GM18508 (cell line): ENCODE measurements around the gene OR51E1.

Source experiments
- ATAC-seq: cut with Tn5 transposase; IDR thresholded peaks from one replicate; pipeline ENCODE4 v1.9.1; 2021; ENCODE audit warnings: moderate number of reproducible peaks; ENCODE audit not compliant: insufficient read depth, unreplicated experiment

Gene OR51E1

DNA sequence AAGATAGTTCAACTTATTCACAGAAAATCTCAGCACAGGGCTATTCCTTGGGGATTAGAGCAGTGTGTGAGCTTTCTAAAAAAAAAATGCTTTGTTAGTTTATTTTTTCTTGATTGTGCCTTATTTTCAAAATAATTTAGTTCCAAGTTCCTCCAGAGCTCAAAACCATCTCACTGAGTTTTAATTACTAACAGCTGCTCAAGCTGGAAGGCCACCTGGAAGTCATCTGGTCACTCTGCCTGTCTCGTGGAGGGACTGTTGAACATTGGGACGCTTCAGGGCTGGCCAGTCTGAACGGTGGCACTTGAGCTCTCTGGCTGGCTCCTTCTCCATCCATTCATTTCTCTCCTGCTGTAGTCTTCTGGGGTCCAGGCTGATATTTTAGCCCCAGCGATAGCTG is 4.0 kb downstream of the OR51E1 start:
- no peak for ATAC-seq

DNA sequence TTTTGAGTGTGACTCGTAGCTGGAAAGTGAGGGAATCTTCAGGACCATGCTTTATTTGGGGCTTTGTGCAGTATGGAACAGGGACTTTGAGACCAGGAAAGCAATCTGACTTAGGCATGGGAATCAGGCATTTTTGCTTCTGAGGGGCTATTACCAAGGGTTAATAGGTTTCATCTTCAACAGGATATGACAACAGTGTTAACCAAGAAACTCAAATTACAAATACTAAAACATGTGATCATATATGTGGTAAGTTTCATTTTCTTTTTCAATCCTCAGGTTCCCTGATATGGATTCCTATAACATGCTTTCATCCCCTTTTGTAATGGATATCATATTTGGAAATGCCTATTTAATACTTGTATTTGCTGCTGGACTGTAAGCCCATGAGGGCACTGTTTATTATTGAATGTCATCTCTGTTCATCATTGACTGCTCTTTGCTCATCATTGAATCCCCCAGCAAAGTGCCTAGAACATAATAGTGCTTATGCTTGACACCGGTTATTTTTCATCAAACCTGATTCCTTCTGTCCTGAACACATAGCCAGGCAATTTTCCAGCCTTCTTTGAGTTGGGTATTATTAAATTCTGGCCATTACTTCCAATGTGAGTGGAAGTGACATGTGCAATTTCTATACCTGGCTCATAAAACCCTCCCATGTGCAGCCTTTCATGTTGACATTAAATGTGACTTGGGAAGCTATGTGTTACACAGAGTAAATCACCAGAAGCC is 11.0 kb downstream of the OR51E1 start:
- no peak for ATAC-seq

DNA sequence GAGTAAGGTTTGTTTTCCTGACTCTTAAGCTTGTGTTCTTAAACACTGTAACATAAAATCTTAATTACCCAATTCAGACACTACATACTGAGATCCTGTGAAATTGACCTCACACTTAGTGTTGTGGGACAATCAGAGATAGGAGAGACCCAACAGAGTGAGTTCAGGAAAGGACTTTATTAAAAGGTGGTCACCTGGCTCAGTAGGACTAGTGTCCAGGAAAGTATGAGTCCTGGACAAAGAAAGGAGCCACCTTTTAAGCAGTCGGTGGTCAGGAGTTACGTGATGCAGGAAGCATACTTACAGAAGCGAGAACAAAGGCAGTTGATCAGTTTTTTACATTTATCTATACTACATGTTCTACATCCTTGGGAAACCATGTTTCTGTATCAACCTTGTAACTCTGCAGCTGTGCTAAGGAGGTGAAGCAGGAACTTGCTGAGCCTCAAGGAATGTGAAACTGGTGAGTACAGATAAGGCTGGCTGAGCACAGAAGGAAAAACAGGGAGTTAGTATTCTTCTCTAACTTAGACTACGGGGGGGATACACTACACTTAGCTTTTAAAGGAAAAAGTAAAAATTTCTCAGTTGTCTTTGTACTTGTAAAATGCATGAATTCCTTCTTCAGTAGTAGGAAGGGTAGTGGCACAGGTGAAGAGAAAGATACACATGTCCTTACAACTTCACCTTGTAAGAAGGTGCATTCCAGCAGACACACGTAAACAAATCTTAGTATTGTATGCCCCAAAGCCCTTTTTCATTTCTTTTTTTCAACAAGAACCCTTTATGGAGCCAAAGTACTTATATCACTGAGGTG is 15.1 kb downstream of the OR51E1 start:
- no peak for ATAC-seq

DNA sequence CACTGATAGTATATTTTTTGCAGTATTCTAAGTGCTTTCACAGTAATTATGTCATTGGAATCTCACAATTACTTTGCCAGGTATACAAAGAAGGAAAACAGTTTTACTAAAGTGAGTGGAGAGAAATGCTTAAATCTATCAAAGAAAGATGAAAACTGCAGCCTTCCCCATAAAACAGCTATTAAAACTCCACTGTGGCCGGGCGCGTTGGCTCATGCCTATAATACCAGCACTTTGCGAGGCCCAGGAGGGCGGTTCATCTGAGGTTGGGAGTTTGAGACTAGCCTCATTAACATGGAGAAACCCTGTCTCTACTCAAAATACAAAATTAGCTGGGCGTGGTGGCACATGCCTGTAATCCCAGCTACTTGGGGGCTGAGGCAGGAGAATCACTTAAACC is 19.1 kb downstream of the OR51E1 start:
- ATAC-seq: no peak

DNA sequence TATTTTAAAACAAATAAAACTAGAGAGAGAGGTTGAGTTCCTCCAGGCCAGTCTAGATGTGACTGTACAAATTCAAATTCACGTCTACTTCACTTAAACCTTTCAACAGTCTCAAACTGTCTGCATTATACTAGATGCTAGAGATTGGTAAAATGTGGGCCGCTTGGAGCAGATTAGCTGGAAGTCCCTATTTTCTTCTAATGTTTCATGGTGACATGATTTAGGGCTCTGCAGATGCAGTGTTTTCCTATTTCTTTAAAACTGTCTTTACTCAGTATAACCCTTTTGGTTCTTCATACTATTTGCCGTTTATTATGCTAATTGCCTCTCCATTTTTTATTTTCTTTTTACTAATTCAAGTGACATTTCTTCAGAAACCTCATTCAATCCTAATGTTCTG is 20.4 kb downstream of the OR51E1 start:
- no peak for ATAC-seq

DNA sequence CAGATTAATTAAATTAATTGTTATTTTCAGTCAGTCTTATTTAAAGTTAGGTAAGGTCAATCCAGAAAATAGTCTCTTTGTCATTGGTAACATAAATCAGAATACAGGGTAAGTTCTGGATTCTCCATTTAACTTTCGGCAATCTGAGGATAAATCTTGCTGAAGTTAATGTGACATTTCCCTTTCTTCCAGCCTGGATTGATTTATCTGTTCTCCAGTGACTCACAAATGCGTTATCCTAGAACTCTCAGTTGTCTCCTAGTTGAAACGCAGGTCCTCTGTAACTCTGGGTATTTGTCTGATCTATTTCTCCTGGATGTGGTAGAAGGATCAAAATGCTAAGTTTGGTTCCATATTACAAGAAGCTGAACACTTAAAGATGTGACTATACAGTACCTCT is 21.0 kb downstream of the OR51E1 start:
- no peak for ATAC-seq

DNA sequence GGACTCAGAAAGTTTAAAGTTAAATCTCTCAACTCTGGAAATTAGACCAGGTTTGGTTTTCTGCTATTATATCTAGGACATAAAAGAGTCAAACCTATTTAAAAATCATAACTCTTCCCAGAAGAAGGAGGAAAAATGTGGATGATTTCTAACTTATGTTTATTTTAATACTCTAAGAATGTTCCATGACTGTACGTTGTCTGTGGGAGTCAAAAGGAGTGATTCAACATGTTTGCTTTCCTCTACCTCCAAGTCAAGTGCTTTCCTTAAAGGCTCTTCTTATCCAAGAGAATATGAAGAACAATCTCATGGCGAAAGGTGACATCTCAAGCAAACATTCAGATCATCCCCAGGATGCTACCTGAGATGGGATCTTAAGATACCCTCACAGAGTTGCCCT is 21.6 kb downstream of the OR51E1 start:
- no peak for ATAC-seq

DNA sequence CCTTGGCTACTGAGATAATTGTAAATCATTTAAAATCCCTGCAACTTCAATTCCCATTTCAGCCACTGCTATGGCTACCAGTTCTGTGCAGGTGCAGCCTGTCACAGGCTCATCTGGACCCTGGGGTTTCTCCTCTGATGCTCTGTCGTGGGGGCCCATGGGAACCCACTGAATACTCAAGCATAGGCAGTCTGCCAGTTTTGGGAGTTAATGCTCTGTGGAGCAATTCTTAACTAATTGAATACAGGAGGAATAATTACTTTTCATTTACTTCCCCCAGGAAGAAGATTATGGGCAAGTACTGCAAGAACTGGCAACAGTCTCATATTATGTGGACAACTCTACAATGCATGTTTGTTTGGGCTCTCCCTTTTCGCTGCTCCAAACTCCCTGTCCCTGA is 28.0 kb downstream of the OR51E1 start:
- ATAC-seq: no peak

DNA sequence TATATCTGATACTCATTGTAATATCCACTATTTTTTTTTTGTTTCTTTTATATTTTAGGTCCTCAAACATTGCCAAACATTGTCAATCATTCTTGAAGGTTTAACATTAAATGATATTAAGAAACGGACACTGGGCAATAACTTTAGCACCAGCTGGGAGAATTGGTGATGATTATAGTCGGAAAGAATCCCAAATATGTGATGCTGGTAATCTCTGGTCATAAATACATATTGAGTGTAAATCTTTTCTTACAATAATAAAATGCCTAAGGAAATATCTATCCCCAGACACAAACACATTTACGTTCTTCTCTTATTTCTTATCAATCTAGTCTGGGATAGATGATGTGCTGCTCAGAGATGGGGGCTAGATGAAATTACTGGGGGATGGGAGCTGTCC is 28.7 kb downstream of the OR51E1 start:
- ATAC-seq: no peak

DNA sequence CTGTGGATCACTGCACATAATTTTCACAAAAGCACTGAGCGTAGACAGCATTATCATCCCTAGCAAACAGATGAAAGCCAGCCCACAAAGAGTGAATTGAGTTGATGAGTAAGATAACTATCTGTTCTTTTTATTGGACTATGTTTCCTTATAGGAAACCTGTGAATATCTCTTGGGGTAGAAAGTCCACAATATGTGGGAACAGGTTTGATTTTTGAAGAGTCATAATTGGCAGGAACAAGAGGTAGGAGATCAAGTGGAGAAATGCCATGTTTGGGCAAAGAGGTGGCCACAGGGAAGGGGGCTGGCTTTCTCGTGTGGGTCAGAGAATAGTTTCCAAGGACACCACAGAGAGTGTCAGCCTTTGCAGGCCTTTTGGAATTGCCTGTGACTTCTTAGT is 30.0 kb downstream of the OR51E1 start:
- no peak for ATAC-seq

DNA sequence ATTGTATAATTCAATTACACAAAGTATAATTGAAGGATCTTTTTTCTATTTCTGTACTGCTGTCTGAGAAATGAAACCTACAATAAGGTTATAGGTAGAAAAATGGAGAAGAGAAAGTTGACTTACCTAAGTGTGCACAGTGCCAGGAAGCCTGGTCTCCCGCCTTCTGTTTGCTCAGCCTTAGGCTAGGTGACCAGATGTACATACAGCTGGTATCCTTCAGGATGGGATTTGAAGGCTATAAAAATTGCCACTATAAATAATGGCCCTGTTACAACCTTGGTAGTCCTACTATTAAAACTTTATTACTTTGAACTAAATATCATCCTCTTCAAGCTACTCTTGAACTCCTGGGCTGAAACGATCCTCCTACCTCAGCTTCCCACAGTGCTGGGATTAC is 34.2 kb downstream of the OR51E1 start:
- no peak for ATAC-seq

DNA sequence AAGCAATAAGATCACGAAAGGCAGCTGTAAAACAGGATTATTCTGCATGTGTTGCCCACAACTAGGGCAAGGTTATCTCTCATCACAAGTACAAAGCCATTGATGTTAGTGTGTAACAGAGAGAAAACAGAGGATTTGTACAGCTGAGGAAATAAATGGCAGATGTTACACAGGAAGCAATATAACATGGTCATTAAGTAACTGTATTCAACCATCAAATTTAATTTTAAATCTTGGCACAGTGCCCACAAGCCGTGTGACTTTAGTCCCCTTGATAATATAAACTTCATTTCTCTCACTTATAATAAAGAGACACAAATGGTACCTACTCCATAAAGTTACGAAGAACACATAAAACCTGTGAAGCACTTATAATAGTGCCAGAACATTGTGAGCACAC is 36.6 kb downstream of the OR51E1 start:
- ATAC-seq: no peak

DNA sequence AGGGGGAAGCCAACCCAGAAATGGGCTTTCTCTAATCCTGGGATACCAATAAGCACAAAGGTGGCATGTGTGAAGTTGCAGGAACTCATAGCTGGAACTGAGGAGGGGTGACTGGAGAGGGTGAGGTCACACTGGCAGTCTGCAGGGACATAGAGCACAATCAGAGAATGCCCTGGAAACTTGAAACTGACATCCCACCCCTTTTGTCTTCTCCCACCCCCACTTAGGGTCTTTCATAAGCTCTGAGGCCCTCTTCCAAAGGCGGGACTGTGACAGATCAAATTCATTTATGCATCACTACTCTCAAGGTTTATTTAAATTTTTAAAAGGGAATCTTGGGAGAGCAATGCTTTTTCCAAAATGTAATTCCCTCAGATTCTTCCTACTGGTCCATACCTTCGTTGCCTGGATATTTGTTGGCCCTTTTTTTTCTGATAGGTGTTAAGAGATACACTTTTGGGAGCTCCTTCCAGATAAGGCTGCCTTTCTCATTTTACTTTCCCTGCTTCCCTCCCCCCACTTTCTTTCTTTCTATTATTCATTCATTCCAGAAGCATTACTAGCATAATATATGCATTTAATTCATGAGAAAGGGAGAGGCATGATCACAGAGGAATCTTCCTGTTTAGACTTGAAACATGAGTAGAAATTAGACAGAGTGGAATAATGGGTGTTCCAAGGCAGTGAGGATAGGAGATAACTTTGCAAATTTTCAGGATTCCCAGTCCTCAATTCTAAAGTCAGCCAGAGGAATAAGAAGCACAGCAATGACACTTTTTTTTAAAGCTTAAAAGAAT is 39.0 kb downstream of the OR51E1 start:
- ATAC-seq: no peak

DNA sequence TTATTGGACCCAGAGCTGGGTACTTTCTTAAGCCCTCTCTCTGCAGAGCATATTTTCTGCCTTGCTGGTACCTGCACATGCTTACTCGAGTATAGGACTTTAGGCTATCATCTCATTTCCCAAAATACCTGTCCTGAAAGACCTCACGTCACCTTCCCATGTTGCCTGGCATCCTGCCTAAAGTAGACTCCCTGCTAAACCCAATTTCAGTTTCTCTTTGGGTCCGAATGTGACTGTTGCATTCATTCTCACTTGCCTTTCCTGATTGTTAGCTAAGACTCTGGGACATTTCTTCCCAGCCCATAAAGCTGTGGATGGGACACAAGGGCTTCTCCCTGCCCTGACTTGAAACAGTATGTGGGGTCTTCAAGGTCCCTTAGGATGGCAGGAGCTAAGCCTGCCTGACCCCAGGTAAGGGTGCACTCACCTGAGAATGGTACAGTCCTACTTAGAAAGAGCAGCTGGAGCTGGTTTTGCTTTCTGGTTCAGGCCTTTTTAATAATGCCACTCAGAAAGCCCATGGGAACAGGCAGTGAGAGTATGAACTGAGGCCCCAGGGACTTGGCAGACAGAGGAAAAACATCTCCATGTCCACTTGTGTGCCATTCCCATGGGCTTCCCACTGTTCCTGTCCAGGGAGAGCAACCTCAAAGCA is 41.0 kb downstream of the OR51E1 start:
- no peak for ATAC-seq

DNA sequence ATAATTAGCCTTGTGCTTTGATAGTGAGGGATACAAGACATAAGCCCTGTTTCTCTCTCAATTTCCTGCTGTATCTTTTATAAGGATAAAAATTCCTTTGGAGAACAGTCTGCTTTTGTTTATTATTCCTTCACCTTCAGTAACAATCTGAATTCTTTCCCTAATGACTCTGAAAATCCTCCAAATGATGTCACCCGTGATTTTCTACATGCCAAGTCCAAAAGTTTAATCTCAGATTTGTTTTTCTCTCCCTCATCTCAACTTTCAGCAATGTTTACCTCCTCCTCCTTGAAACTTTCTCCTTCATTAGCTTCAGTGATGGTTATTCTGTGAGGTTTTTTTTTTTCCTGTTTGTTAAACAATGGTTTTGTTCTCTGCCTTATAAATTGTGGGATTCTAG is 51.7 kb downstream of the OR51E1 start:
- ATAC-seq: no peak

DNA sequence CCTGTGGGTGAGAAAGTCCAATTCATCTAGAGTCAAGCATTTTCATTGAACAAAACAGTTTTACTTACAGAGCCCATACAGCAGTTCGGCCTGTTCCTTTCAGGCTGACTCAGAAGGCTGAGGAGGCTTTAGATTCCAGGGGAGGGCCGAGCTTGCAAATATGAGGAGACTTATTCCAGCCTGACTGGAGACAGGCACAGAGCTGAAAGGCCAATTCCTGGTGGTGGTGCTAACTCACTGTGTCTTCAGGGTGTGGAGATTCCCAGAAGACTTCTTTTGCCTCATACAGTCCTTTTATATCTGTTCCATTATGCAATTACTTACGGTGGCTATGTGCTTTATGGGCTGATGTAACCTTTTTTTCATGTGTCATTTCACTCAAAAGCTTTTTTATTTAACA is 53.8 kb downstream of the OR51E1 start, which contains the start of gene OR51E2:
OR51E2 (minus strand) TSS at position 269 of the 400 bp plus-strand sequence. CDS start 15,142 bp downstream, outside the sequence.
- ATAC-seq: no peak

DNA sequence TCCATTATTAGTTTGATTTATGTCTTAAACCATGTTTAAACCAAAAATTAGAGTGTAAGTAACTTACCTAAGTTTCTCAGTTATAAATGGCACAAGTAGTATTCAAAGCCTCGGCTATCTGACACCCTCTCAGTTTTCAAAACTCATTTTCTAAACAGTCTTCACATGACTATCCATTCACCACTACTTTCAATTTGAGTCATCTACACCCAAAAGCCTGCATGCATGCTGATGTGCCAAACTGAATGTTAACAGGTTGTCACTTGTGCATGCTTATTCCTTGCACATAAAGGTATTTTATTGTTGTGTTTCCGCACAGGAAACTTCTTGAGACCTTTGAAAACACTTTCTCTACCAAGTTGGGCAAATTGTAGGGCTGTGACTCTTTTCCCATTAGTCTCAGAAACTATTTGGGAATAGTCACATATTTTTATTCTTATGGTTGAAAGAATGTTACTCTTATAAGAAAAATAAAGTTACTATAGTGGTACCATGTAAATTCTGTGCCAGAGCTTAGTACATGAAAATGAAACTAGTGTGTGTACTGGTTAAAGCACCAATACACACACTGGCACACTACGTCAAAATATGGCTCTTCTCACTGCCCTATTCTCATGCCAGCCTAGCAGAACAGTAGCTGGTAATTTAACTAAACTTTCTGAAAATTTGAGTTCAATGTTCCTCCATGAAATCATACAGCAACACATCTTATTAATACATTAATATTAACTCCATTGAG is 56.1 kb downstream of the OR51E1 start:
- ATAC-seq: peak; percentile 89

DNA sequence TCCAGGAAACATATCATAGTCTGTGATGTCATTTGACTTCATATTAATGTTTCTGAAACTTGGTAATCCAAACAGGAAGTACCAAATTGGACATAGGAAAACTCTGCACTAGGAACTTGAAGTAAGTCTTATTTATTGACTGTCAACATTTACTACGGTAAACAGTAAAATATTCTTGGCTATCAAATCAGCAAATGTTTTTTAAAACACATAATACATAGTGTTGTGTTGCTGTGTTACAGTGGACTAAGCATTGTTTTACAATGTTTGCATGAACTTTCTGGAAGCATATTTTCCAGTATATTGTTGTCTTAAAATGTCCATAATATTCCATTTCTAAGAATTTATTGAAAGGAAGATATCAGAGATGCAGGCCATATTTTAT is 56.6 kb downstream of the OR51E1 start:
- no peak for ATAC-seq

DNA sequence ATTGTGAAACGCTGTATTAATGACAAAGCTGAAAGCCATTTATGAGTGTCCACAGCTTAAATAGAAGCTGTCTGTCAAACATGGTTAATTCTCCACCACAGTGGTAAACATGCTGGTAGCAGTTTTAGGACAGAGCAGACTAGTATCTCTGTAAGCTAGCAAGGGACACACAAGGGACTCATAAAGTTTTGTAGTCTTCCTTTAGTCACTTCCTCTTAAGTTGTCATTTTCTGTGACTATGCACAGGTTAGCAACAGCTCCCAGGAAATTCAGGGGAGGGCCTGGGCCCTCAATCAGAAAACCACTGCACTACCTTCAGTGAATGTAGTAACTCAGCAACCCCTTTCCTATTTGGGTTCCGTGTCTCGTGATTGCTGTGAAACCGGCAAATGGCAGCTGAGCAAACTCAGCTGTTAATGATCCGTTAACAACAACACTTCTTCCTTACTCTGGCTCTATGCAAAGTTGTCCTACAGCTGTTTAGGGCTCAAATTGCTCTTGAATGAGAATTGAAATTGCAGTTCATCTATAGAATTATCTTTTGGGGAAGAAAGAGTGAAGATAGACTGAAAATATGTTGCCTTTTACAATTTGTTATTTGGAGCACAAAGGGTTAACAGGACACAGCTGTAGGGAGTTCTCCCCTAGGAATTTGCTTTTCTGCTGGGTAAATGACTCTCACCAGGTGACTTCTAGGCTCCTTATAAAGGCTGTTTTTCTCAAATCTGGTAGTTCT is 60.4 kb downstream of the OR51E1 start, which contains the start of gene MMP26:
MMP26 (plus strand) TSS at position 731 of the 736 bp plus-strand sequence.
- no peak for ATAC-seq
